ENCODE measurements around the gene DNAH9.

Gene DNAH9

GRCh38 chr17:11825572-11826209, 227.4 kb downstream of the DNAH9 start:
- Histone ChIP-seq H3K4me1 (ENCODE audit: insufficient read depth, low read length) (no peaks in the 10 kb centered on the region), H3K36me3 (ENCODE audit: insufficient read depth, low read depth, low read length) (no peaks in the 10 kb centered on the region)

GRCh38 chr17:11832401-11833137, 234.3 kb downstream of the DNAH9 start:
- Histone ChIP-seq H3K9me3 (ENCODE audit: insufficient read depth, low read depth, low read length) (no peaks in the 10 kb centered on the region), H3K27ac (ENCODE audit: low read length) (no peak overlapping the region), H3K27me3 (ENCODE audit: insufficient read depth, low read length) (no peaks in the 10 kb centered on the region), H3K4me3 (ENCODE audit: low read length) (no peak overlapping the region), H3K36me3 (ENCODE audit: insufficient read depth, low read depth, low read length) (no peaks in the 10 kb centered on the region), H3K4me1 (ENCODE audit: insufficient read depth, low read length) (no peaks in the 10 kb centered on the region), H3K9ac (ENCODE audit: low read depth, low read length) (no peak overlapping the region)

More at GRCh38 chr17:11825572-11826209, 227.4 kb downstream of the DNAH9 start:
- no peaks in the 10 kb centered on the region for H3K9me3 ChIP-seq (ENCODE audit: insufficient read depth, low read depth, low read length)
- no peak overlapping the region for H3K9ac ChIP-seq (ENCODE audit: low read depth, low read length)
- H3K4me3 ChIP-seq (ENCODE audit: low read length), result no peak overlapping the region
- no peaks in the 10 kb centered on the region for H3K27me3 ChIP-seq (ENCODE audit: insufficient read depth, low read length)
- no peak overlapping the region for H3K27ac ChIP-seq (ENCODE audit: low read length)

- Histone ChIP-seq H3K4me1 (ENCODE audit: insufficient read depth, low read length) (no peaks in the 10 kb centered on the region), H3K9me3 (ENCODE audit: insufficient read depth, low read depth, low read length) (peaks cover 7% of the 10 kb centered on the region; the same call in 1 of the 2 replicates), H3K36me3 (ENCODE audit: insufficient read depth, low read depth, low read length) (no peaks in the 10 kb centered on the region), H3K4me3 (ENCODE audit: low read length) (no peak overlapping the region), H3K27me3 (ENCODE audit: insufficient read depth, low read length) (no peaks in the 10 kb centered on the region), H3K27ac (ENCODE audit: low read length) (no peak overlapping the region), H3K9ac (ENCODE audit: low read depth, low read length) (no peak overlapping the region)
Measured at GRCh38 chr17:11836508-11836907, 238.2 kb downstream of the DNAH9 start.

GRCh38 chr17:11840052-11840451, 241.8 kb downstream of the DNAH9 start:
- H3K27ac ChIP-seq (ENCODE audit: low read length), result no peak overlapping the region
- H3K9ac ChIP-seq (ENCODE audit: low read depth, low read length), result no peak overlapping the region
- H3K4me1 ChIP-seq (ENCODE audit: insufficient read depth, low read length), result no peaks in the 10 kb centered on the region; the same call in 1 of the 2 replicates
- no peaks in the 10 kb centered on the region for H3K27me3 ChIP-seq (ENCODE audit: insufficient read depth, low read length)
- H3K36me3 ChIP-seq (ENCODE audit: insufficient read depth, low read depth, low read length), result no peaks in the 10 kb centered on the region
- peaks cover 11% of the 10 kb centered on the region; the same call in 1 of the 2 replicates for H3K9me3 ChIP-seq (ENCODE audit: insufficient read depth, low read depth, low read length)
- H3K4me3 ChIP-seq (ENCODE audit: low read length), result no peak overlapping the region

GRCh38 chr17:11840831-11841230, 242.6 kb downstream of the DNAH9 start:
- Histone ChIP-seq H3K4me3 (ENCODE audit: low read length) (no peak overlapping the region), H3K36me3 (ENCODE audit: insufficient read depth, low read depth, low read length) (no peaks in the 10 kb centered on the region), H3K9me3 (ENCODE audit: insufficient read depth, low read depth, low read length) (peaks cover 11% of the 10 kb centered on the region; the same call in 1 of the 2 replicates), H3K27me3 (ENCODE audit: insufficient read depth, low read length) (no peaks in the 10 kb centered on the region), H3K4me1 (ENCODE audit: insufficient read depth, low read length) (no peaks in the 10 kb centered on the region; the same call in 1 of the 2 replicates), H3K27ac (ENCODE audit: low read length) (no peak overlapping the region), H3K9ac (ENCODE audit: low read depth, low read length) (no peak overlapping the region)

GRCh38 chr17:11848330-11848729, 250.1 kb downstream of the DNAH9 start:
- Histone ChIP-seq H3K9ac (ENCODE audit: low read depth, low read length) (no peak overlapping the region), H3K36me3 (ENCODE audit: insufficient read depth, low read depth, low read length) (no peaks in the 10 kb centered on the region), H3K27ac (ENCODE audit: low read length) (no peak overlapping the region), H3K27me3 (ENCODE audit: insufficient read depth, low read length) (no peaks in the 10 kb centered on the region), H3K9me3 (ENCODE audit: insufficient read depth, low read depth, low read length) (no peaks in the 10 kb centered on the region), H3K4me1 (ENCODE audit: insufficient read depth, low read length) (peaks cover 2% of the 10 kb centered on the region; the same call in 1 of the 2 replicates), H3K4me3 (ENCODE audit: low read length) (no peak overlapping the region)

DNA sequence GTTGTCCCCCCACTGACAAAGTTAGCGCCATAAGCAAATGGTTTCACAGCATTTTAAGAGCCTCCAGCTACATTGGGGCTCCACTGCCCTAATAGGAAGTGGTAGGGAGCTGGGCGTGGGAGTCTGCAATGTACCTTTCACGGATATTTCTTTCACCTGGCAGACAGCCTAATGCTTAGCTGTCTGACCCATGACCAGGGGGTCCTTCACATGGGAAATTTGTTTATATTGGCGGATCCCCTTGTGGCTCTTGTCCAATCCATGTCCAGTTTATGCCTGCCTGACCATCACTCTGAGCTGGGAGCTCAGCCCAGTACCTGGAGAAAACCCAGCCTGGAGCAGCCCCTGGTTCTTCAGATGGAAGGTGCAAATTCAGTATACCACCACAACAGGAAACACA, 254.0 kb downstream of the DNAH9 start:
- H3K9me3 ChIP-seq (ENCODE audit: insufficient read depth, low read depth, low read length), result no peaks in the 10 kb centered on the region
- H3K9ac ChIP-seq (ENCODE audit: low read depth, low read length), result no peak overlapping the region
- no peaks in the 10 kb centered on the region for H3K27me3 ChIP-seq (ENCODE audit: insufficient read depth, low read length)
- H3K4me3 ChIP-seq (ENCODE audit: low read length), result no peak overlapping the region
- peaks cover 17% of the 10 kb centered on the region for H3K4me1 ChIP-seq (ENCODE audit: insufficient read depth, low read length)
- no peaks in the 10 kb centered on the region for H3K36me3 ChIP-seq (ENCODE audit: insufficient read depth, low read depth, low read length)
- no peak overlapping the region for H3K27ac ChIP-seq (ENCODE audit: low read length)

DNA sequence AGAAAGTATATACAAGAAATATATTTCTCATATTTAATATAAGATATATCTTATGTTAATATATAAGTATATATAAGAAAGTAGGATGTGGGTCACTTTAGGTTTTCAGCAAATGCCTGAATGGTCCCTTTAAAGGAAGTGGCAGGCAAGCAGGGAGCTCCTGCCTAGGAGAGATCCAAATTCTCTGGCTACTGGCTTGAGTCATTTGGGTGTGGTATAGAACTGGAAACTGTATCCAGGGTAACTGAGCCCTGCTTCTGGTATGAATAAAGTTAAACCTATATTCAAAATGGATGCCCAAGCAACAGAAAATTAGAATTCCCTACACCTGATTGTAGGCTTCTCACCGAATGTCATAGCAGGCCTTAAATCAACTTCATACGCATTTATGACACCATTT, 254.6 kb downstream of the DNAH9 start:
- Histone ChIP-seq H3K4me1 (ENCODE audit: insufficient read depth, low read length) (peaks cover 17% of the 10 kb centered on the region), H3K4me3 (ENCODE audit: low read length) (no peak overlapping the region), H3K27me3 (ENCODE audit: insufficient read depth, low read length) (no peaks in the 10 kb centered on the region), H3K36me3 (ENCODE audit: insufficient read depth, low read depth, low read length) (no peaks in the 10 kb centered on the region), H3K9me3 (ENCODE audit: insufficient read depth, low read depth, low read length) (no peaks in the 10 kb centered on the region), H3K27ac (ENCODE audit: low read length) (no peak overlapping the region), H3K9ac (ENCODE audit: low read depth, low read length) (no peak overlapping the region)

DNA sequence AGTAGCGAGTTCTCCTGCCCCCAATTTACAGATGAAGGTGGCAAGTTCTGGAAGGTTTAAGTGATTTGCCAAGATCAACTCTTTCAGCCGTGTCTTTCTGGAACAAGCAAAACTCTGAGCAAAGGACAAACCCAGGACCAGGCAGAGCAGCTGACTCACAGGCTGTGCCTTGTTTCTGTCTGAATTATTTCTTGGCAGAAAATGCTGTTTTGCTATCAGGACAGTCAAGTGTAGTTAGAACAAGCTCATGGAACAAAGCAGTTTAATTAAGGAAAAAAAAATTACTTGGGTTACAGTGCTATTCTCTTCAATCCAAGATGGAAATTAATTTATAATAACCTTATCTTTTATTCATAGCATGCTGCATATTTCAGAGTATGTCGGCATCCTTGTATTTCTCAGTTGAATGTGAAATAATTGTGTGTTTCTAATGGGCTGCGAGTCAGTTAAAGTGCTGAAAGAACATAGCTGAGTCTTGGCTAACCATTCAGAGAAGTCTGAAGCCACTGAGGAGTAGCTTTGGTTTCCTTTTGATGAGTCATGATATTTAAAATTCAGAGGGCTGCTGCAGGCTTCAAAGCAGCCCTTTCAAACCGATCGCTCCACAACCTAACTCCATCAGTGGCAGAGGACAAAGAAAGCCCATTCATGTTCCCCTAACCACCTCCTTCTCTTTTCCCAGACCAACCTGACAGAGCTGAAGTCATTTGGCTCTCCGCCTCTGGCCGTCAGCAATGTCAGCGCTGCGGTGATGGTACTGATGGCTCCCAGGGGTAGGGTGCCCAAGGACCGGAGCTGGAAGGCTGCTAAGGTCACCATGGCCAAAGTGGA, 255.3 kb downstream of the DNAH9 start:
- Histone ChIP-seq H3K27ac (ENCODE audit: low read length) (no peak overlapping the region), H3K9me3 (ENCODE audit: insufficient read depth, low read depth, low read length) (no peaks in the 10 kb centered on the region)

GRCh38 chr17:11855306-11855705, 257.0 kb downstream of the DNAH9 start:
- no peaks in the 10 kb centered on the region for H3K9me3 ChIP-seq (ENCODE audit: insufficient read depth, low read depth, low read length)
- H3K27ac ChIP-seq (ENCODE audit: low read length), result no peak overlapping the region
- peaks cover 17% of the 10 kb centered on the region for H3K4me1 ChIP-seq (ENCODE audit: insufficient read depth, low read length)
- H3K4me3 ChIP-seq (ENCODE audit: low read length), result no peak overlapping the region
- H3K9ac ChIP-seq (ENCODE audit: low read depth, low read length), result no peak overlapping the region
- H3K27me3 ChIP-seq (ENCODE audit: insufficient read depth, low read length), result no peaks in the 10 kb centered on the region
- H3K36me3 ChIP-seq (ENCODE audit: insufficient read depth, low read depth, low read length), result no peaks in the 10 kb centered on the region

More for the DNA sequence above, 255.3 kb downstream of the DNAH9 start:
- Histone ChIP-seq H3K4me3 (ENCODE audit: low read length) (no peak overlapping the region), H3K4me1 (ENCODE audit: insufficient read depth, low read length) (peaks cover 17% of the 10 kb centered on the region), H3K27me3 (ENCODE audit: insufficient read depth, low read length) (no peaks in the 10 kb centered on the region), H3K9ac (ENCODE audit: low read depth, low read length) (no peak overlapping the region), H3K36me3 (ENCODE audit: insufficient read depth, low read depth, low read length) (no peaks in the 10 kb centered on the region)

DNA sequence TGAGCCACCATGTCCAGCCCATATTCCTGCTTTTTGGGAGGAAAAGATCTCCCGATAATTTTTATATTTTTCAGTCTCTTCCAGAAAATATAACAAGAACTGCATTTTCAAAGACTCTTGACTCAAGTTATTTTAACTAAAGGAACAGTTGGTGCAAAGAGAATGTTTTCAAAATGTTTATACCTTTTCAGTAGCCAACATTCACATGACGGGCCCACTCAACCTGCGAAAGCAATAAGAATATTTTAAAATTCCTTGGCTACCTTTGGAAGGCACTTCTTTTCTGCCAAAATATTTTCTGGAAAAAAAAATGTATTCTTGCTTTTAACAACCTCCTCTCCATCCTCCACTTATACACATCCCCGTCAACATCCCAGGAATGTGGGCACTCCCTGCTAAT, 258.7 kb downstream of the DNAH9 start:
- Histone ChIP-seq H3K9ac (ENCODE audit: low read depth, low read length) (no peak overlapping the region), H3K27ac (ENCODE audit: low read length) (no peak overlapping the region), H3K4me1 (ENCODE audit: insufficient read depth, low read length) (peaks cover 17% of the 10 kb centered on the region), H3K36me3 (ENCODE audit: insufficient read depth, low read depth, low read length) (no peaks in the 10 kb centered on the region), H3K4me3 (ENCODE audit: low read length) (no peak overlapping the region), H3K9me3 (ENCODE audit: insufficient read depth, low read depth, low read length) (no peaks in the 10 kb centered on the region), H3K27me3 (ENCODE audit: insufficient read depth, low read length) (no peaks in the 10 kb centered on the region)

Data from iPS-20b (cell line).